Naive B cell (primary cell): ENCODE results near the gene HSD3B1. TPM values are rescaled to one million over a fixed set of nuclear protein-coding genes. Genes with fewer than 3 reads are reported as not detected.

ENCODE experiments used
- ATAC-seq, 2 donors: fragments of 150-1000 bp; cut with Tn5 transposase; 2 replicates each; pipeline ENCODE4 v1.10.0; 2021; ENCODE audit warnings: low read depth in 2 of 2, mild to moderate bottlenecking in 2 of 2, moderate library complexity in 2 of 2
- DNase-seq: peaks from one replicate; pipeline ENCODE4 v3.0.0; 2022
- H3K27ac Mint-ChIP-seq, 6 donors: one replicate each; pipeline ENCODE4 v1.8.0; 2020 to 2022; ENCODE audit warnings: mild to moderate bottlenecking in 6 of 6, mixed read lengths in 6 of 6, moderate library complexity in 5 of 6, inconsistent platforms in 2 of 6
- H3K27me3 Mint-ChIP-seq, 3 donors: one replicate each; pipeline ENCODE4 v1.8.0; 2021 to 2022; ENCODE audit warnings: mixed read lengths in 3 of 3, mild to moderate bottlenecking in 1 of 3
- H3K36me3 Mint-ChIP-seq, 2 donors: one replicate each; pipeline ENCODE4 v1.8.0; 2020 to 2022; ENCODE audit warnings: mixed read lengths in 2 of 2, inconsistent platforms in 1 of 2, mild to moderate bottlenecking in 1 of 2
- H3K4me1 Mint-ChIP-seq, 3 donors: one replicate each; pipeline ENCODE4 v1.8.0; 2020 to 2022; ENCODE audit warnings: mixed read lengths in 3 of 3, inconsistent platforms in 1 of 3, mild to moderate bottlenecking in 1 of 3, moderate library complexity in 1 of 3
- H3K4me3 Mint-ChIP-seq, 8 donors: one replicate each; pipeline ENCODE4 v1.8.0; 2020 to 2022; ENCODE audit warnings: mild to moderate bottlenecking in 8 of 8, mixed read lengths in 8 of 8, moderate library complexity in 8 of 8, inconsistent platforms in 2 of 8
- H3K9me3 Mint-ChIP-seq, 7 donors: one replicate each; pipeline ENCODE4 v1.8.0; 2020 to 2022; ENCODE audit warnings: mixed read lengths in 7 of 7, mild to moderate bottlenecking in 5 of 7, inconsistent platforms in 2 of 7, moderate library complexity in 1 of 7
- polyA plus RNA-seq, 6 donors: library from polyadenylated mRNA; unstranded; fragments of 300-500 nt; fragmentation: Illumina TruSeq; gene quantifications; one replicate each; pipeline ENCODE4 v1.2.3, GENCODE V29; 2021; ENCODE audit warnings: low read depth in 6 of 6

The HSD3B1 gene
- polyA plus RNA-seq: not detected

DNA sequence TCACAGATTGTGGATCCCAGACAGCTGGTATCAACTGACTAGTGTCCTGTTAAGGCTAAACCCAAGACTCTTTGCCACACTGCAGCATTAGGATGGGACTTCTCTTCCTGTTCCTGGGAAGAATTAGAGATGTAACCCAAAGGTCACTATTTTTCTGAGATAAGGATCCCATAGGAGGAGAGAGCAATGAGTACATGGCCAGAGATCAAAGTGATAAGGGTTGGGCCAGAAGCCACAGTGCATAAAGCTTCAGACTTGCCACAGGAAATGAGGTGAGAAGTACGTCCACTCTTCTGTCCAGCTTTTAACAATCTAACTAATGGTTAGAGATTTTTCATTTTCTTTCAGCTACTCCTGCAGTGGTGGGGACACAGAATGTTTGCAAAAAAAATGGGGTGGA lies at the start of gene HSD3B1:
TSS of gene HSD3B1 (plus strand) at position 270 of the 400 bp plus-strand sequence. CDS start 267 bp downstream, outside the sequence.
- no peaks in the 10 kb centered on the region for H3K36me3 Mint-ChIP-seq

DNA sequence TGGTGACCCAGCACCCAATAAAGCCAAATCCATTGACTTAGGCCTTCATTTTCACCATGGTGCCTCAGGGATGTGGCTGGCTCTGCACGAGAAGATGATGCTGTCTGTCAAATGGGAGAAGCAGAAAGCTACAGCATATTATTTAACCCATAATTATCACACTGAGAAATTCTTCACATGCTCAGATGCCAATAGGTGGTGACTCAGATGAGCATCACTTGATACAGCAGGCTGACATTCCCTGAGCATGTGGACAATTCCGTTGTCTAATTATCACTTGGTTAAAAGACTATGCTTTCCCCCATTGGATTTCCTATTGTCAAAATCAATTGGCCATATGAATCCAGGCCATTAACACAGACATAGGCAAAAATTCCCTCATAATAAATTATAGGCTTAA lies 44.0 kb upstream of the HSD3B1 start:
- Mint-ChIP-seq H3K4me1 (peaks cover 0 to 3% (median 0%) of the 10 kb centered on the region in 3 donors), H3K4me3 (no peak overlapping the region), H3K27me3 (peaks cover 0 to 11% (median 7%) of the 10 kb centered on the region in 3 donors), H3K9me3 (peaks cover 0 to 4% (median 0%) of the 10 kb centered on the region in 7 donors), H3K36me3 (no peaks in the 10 kb centered on the region), H3K27ac (no peak overlapping the region)
- no peak for DNase-seq
- ATAC-seq: no peak

More for the DNA sequence above, at the start of gene HSD3B1:
- no peaks in the 10 kb centered on the region for H3K4me1 Mint-ChIP-seq
- no peak within 1 kb of the TSS for H3K27ac Mint-ChIP-seq
- H3K27me3 Mint-ChIP-seq: peaks cover 0 to 10% (median 0%) of the 10 kb centered on the region in 3 donors
- no peak for DNase-seq
- no peak for ATAC-seq
- H3K9me3 Mint-ChIP-seq: peaks cover 3 to 6% (median 4%) of the 10 kb centered on the region in 7 donors
- no peak within 1 kb of the TSS for H3K4me3 Mint-ChIP-seq

DNA sequence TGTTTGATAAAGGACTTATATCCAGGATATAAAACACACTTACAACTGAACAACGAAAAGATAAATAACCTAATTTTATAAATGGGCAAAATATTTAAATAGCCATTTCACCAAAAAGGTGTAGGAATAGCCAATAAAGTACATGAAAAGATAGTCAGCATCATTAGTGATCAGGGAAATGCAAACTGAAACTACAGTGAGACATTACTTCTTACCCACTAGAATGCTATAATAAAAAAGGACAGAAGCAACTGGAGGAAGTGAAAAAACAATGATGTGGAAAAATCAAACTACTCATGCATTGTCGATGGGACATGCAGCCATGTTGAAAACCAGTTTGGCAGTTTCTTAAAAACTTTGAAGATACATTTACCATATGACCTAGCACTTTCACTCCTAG lies 43.4 kb upstream of the HSD3B1 start:
- Mint-ChIP-seq H3K4me1 (peaks cover 0 to 3% (median 0%) of the 10 kb centered on the region in 3 donors), H3K27me3 (peaks cover 0 to 11% (median 7%) of the 10 kb centered on the region in 3 donors), H3K4me3 (no peak overlapping the region), H3K9me3 (peaks cover 0 to 5% (median 0%) of the 10 kb centered on the region in 7 donors), H3K27ac (no peak overlapping the region), H3K36me3 (no peaks in the 10 kb centered on the region)
- no peak for DNase-seq
- no peak for ATAC-seq

DNA sequence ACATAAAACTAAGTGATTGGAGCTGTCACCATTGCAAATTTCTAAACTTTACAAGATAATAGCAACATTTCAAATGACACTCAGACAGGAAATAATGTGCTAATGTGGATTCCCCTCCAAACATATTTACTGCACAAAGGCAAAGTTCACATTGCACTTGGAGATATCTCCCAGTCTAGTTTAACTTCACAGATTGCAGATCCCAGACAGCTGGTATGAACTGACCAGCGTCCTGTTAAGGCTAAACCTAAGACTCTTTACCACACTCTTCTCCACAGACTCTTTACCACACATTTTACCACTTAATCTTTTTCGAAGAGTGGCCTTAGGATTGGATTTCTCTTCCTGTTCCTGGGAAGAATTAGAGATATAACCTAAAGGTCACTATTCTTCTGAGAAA lies 40.6 kb upstream of the HSD3B1 start:
- no peak for ATAC-seq
- Mint-ChIP-seq H3K36me3 (no peaks in the 10 kb centered on the region), H3K4me1 (peaks cover 0 to 3% (median 0%) of the 10 kb centered on the region in 3 donors), H3K27ac (no peak overlapping the region), H3K27me3 (peaks cover 0 to 17% (median 9%) of the 10 kb centered on the region in 3 donors), H3K4me3 (no peak overlapping the region), H3K9me3 (peaks cover 0 to 2% (median 0%) of the 10 kb centered on the region in 7 donors)
- no peak for DNase-seq

DNA sequence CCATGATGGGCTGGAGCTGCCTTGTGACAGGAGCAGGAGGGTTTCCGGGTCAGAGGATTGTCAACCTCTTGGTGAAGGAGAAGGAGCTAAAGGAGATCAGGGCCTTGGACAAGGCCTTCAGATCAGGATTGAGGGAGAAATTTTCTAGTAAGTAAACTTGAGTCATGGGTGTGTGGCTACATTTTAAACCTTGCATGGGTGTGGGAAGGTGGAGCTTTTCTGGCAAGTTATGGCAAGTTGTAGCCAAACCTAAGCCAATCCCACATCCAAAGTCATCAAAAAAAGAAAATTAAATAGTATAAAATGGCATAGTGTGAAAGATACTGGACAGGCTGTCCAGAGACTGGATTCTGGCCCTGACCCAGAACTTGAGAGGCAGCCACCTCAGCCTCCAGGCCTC lies 39.8 kb upstream of the HSD3B1 start:
- Mint-ChIP-seq H3K27ac (no peak overlapping the region), H3K4me1 (peaks cover 0 to 3% (median 0%) of the 10 kb centered on the region in 3 donors), H3K9me3 (peaks cover 0 to 2% (median 0%) of the 10 kb centered on the region in 7 donors), H3K36me3 (no peaks in the 10 kb centered on the region), H3K27me3 (peaks cover 0 to 17% (median 15%) of the 10 kb centered on the region in 3 donors), H3K4me3 (no peak overlapping the region)
- ATAC-seq (no peak), DNase-seq (no peak)

DNA sequence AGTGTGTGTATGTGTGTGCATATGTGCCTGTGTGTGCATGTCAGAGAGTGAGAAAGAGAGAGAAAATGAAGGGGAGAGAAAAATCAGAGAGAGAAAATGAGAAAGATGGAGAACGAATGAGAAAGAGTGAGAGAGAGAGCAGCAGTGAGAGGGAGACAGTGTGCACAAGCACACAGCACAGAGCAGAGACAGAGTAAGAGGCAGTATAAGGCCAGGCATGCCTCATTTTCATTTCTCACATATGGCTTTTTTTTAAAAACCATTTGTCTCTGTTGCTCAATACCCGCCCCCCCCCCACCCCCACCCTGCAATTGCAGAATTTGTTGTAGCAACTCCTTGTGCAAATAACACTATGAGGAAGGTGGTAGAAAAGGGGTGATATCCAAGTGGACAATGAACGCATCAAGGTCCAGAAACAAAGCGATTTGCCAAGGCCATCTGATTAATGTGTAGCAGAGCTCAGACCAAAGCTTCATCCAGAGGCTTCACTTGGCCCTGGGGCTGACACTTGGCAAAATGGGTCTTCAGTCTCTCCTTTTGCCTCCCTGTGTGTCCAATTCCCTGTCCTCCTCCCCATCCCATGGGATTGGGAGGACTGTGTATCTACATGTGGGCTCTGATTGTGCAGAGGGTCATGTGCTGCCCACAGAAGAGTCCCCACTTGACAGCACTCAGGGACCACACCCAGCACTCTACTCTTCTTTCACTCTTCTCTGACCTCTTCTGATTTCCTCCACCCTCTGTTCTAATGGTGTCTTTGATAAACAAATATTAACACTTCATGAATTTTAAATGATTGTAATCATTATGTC lies 38.9 kb upstream of the HSD3B1 start:
- peaks cover 0 to 3% (median 0%) of the 10 kb centered on the region in 3 donors for H3K4me1 Mint-ChIP-seq
- H3K27me3 Mint-ChIP-seq: peaks cover 0 to 18% (median 17%) of the 10 kb centered on the region in 3 donors
- H3K27ac Mint-ChIP-seq: peak overlapping the region in 1 of 6 donors; percentile 49
- ATAC-seq (no peak), DNase-seq (no peak)
- no peak overlapping the region for H3K4me3 Mint-ChIP-seq
- no peaks in the 10 kb centered on the region for H3K36me3 Mint-ChIP-seq
- peaks cover 0 to 2% (median 0%) of the 10 kb centered on the region in 7 donors for H3K9me3 Mint-ChIP-seq

DNA sequence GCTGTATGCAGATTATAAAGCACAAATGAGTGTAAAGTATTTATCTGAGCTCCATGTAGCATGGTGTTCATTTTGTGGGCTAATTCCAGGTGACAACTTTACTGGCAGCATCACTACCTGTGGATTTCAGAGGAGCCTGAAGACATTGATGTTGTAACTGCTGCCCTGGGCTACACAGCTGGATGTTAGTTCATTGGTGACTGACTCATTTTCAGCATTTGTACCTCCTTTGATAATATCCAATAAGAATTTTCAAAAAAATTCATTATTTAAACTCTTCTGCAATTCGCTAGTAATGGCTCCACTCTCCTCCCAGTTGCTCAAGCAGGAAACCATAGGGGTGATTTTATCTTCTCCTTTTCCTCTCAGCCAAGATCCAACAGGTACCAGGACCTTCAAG lies 37.3 kb upstream of the HSD3B1 start:
- H3K9me3 Mint-ChIP-seq: peaks cover 0 to 2% (median 0%) of the 10 kb centered on the region in 7 donors
- no peak overlapping the region for H3K27ac Mint-ChIP-seq
- ATAC-seq: no peak
- H3K4me3 Mint-ChIP-seq: no peak overlapping the region
- no peaks in the 10 kb centered on the region for H3K36me3 Mint-ChIP-seq
- H3K4me1 Mint-ChIP-seq: no peaks in the 10 kb centered on the region
- no peak for DNase-seq
- peaks cover under 1 to 18% (median 17%) of the 10 kb centered on the region in 3 donors for H3K27me3 Mint-ChIP-seq

DNA sequence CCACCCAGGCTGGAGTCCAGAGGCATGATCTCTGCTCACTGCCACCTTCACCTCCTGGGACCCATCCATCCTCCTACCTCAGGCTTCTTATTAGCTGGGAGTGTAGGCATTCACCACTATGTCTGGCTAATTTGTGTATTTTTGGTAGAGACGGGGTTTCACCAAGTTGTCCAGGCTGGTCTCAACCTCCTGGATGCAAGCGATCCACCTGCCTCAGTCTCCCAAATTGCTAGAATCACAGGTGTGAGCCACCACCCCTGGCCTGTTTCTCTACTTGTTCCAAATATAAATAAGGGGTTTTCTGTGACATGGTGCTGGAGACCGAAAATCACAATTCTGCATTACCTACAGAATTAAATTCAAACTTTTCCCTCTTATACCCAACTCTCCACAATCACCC lies 36.6 kb upstream of the HSD3B1 start:
- ATAC-seq: no peak
- Mint-ChIP-seq H3K9me3 (peaks cover 0 to 2% (median 0%) of the 10 kb centered on the region in 7 donors), H3K4me1 (no peaks in the 10 kb centered on the region), H3K36me3 (no peaks in the 10 kb centered on the region), H3K4me3 (no peak overlapping the region), H3K27ac (peak overlapping the region in 1 of 6 donors; percentile 38), H3K27me3 (peaks cover 5 to 18% (median 17%) of the 10 kb centered on the region in 3 donors)
- DNase-seq: no peak

DNA sequence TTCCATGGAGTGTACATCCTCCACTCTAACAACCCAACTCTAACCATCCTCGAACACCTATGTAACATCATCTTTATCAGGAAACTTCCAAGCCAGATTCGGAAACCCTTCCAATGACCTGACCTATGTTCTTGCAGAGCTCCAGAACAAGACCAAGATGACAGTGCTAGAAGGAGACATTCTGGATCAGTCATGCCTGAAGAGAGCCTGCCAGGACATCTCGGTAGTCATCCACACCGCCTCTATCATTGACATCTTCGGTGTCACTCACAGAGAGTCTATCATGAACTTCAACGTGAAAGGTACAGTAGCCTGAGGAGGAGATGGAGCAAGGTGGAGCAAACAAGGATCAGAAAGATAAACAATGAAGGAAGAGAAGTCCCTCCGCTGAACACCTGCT lies 36.1 kb upstream of the HSD3B1 start:
- Mint-ChIP-seq H3K4me1 (peaks cover 0 to 3% (median 0%) of the 10 kb centered on the region in 3 donors), H3K27ac (no peak overlapping the region), H3K4me3 (no peak overlapping the region), H3K27me3 (peaks cover 5 to 18% (median 17%) of the 10 kb centered on the region in 3 donors), H3K36me3 (no peaks in the 10 kb centered on the region), H3K9me3 (peaks cover 0 to 2% (median 0%) of the 10 kb centered on the region in 7 donors)
- no peak for ATAC-seq
- no peak for DNase-seq

DNA sequence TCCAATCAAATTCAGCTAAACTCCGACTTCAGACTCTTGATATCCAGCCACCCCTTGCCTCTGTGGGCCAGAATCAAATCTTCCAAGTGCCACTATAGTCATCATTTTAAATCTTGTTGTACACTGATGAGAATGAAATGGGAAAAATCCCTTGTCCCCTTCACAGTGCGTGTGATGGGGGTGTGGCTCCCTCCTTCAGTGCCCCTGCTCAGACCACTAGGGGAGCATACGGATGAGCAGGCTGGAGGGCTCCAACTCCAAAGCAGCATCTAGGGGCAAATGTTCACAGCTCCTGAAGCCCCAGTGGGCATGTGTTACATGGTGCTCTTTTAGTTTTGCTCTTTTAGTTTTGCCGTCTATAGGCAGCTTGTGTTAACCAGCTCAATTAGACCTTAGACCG lies 35.4 kb upstream of the HSD3B1 start:
- ATAC-seq: no peak
- no peak for DNase-seq
- no peak overlapping the region for H3K4me3 Mint-ChIP-seq
- peaks cover 0 to 2% (median 0%) of the 10 kb centered on the region in 7 donors for H3K9me3 Mint-ChIP-seq
- H3K4me1 Mint-ChIP-seq: peaks cover 0 to 5% (median 0%) of the 10 kb centered on the region in 3 donors
- peaks cover 5 to 18% (median 17%) of the 10 kb centered on the region in 3 donors for H3K27me3 Mint-ChIP-seq
- no peaks in the 10 kb centered on the region for H3K36me3 Mint-ChIP-seq
- H3K27ac Mint-ChIP-seq: peak overlapping the region in 1 of 6 donors; percentile 15

DNA sequence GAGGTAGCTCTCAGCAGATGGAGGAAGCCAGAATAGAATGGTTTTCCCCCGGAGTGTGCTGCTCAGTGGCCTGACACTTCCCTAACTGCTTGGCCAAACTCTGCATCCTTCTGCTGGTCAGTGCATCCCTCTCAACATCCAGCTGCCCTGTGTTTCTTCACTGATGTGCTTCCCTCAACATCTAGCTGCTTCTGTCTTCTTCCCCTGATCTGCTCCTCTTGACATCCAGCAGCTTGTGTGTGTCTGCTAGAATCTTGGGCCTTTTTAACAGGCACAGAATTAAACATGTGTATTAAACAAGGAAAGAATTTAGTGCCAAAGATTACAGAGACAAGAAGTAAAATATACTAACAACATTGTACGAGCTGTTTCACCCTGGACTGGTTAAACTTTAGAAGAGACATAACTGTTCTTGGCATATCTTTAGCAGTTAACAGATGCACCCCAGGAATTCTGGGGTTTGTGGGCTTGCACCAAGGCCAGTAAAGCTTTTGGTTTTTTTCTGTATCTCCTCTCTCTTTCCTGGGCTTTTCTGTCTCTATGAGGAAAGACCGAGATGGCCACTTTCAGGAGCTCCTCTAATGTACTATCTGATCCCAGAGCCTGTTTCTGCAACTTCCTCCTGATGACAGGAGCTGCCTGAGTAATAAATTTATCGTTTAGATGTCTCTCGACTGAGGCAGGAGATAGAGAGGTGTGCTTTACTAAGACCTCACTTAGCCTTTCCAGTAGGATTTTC lies 34.8 kb upstream of the HSD3B1 start:
- Mint-ChIP-seq H3K27ac (no peak overlapping the region), H3K27me3 (peaks cover 5 to 18% (median 11%) of the 10 kb centered on the region in 3 donors), H3K4me1 (peaks cover 0 to 5% (median 0%) of the 10 kb centered on the region in 3 donors), H3K4me3 (no peak overlapping the region), H3K36me3 (no peaks in the 10 kb centered on the region), H3K9me3 (peaks cover 0 to 2% (median 0%) of the 10 kb centered on the region in 7 donors)
- ATAC-seq: no peak
- no peak for DNase-seq

DNA sequence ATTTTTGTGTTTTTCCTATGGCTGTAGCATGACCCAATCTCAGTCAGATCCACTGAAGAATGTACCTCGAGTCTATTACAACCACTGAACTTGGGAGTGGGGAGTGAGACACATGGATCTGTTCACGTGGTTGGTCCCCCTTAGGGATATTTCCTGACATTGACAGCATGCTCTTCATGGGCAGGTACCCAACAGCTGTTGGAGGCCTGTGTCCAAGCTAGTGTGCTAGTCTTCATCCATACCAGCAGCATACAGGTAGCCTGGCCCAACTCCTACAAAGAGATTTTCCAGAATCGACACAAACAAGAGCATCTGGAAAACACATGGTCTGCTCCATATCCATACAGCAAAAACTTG lies 34.2 kb upstream of the HSD3B1 start:
- Mint-ChIP-seq H3K36me3 (no peaks in the 10 kb centered on the region), H3K27ac (no peak overlapping the region), H3K9me3 (peaks cover 0 to 2% (median 0%) of the 10 kb centered on the region in 7 donors), H3K4me3 (no peak overlapping the region), H3K4me1 (peaks cover 0 to 5% (median 0%) of the 10 kb centered on the region in 3 donors), H3K27me3 (peaks cover 8 to 18% (median 11%) of the 10 kb centered on the region in 3 donors)
- ATAC-seq (no peak), DNase-seq (no peak)

DNA sequence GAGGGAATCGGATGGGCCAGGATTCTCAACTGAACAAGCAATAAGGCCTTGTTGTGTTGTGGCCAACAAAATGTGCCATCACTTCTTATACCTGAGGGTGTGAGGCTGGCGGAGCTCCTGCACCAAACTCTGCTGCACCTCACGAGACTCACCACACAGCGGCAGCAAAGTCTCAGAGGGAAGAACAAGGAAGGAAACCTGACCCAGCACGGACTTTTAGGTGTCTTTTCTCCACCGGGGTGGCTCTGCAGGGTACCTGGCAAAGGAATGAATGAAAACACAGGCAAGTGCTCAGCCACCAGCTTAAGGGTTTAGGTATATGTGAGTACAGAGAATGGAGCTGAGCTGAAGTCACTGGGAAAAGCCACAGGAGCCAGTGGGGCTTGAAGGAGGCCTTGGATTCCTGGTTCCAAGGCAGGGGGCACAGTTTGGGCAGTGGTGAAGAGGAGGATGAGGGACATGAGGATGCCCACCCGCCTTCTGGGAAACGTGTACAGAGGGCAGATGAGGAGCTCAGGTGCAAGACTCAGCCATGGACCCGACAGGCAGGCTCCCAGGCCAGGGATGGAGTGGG lies 31.1 kb upstream of the HSD3B1 start:
- ATAC-seq (no peak), DNase-seq (no peak)
- Mint-ChIP-seq H3K27ac (peak overlapping the region in 1 of 6 donors; percentile 51), H3K4me1 (peaks cover 0 to 5% (median 0%) of the 10 kb centered on the region in 3 donors), H3K27me3 (peaks cover 2 to 18% (median 15%) of the 10 kb centered on the region in 3 donors), H3K9me3 (peaks cover 0 to 2% (median 0%) of the 10 kb centered on the region in 7 donors), H3K36me3 (no peaks in the 10 kb centered on the region), H3K4me3 (no peak overlapping the region)
